H1 (cell line): Measurements from ENCODE around the gene NBAS. TPM values are rescaled to one million over a fixed set of nuclear protein-coding genes. Genes with fewer than 3 reads are reported as not detected.

Experiments
- BCL11A ChIP-seq, 2 experiments: IDR thresholded peaks; one replicate each; pipeline ENCODE4 v1.6.1; 2011; ENCODE audit warnings: low read depth in 2 of 2, low read length in 2 of 2, mild to moderate bottlenecking in 2 of 2
- polyA plus RNA-seq, 7 experiments: library from polyadenylated mRNA; depleted of rRNA in 3 of 7; stranded (reverse) in 5 of 7; unstranded in 2 of 7; fragments of >200 nt in 5 of 7; fragments of 200-250 nt in 2 of 7; gene quantifications; 1 replicate in 5 of 7; 2 replicates in 1 of 7; 4 replicates in 1 of 7; pipeline versions ENCODE4 v1.2.1 to v1.2.3, GENCODE V29; 2011 to 2013; ENCODE audit warnings: missing spikeins in 2 of 7, mixed read lengths in 2 of 7
- total RNA-seq: library from RNA; stranded (reverse); fragmentation: NEBNext Ultra II Directional; extraction: Animal tissue kit (Norgen Biotek cat#: 25700); gene quantifications from 2 replicates; pipeline ENCODE4 v1.2.1, GENCODE V29; 2021

The NBAS gene
- total and polyA plus RNA-seq, 2 of the 8 experiments (the other 6 are each of a cell fraction or from before 2014, with no cell fraction given): 19.6 to 34.8 TPM

GRCh38 chr2:15527074-15527739, 33.9 kb downstream of the NBAS start (continued):
- no peak for TF ChIP-seq BCL11A (IDR thresholded peaks at IDR 0.05; ENCODE audit: low read depth in 2 of 2, low read length in 2 of 2)
